HG03280 (cell line): ENCODE results near the gene ELFN2.

ENCODE experiments used
- ATAC-seq: cut with Tn5 transposase; IDR thresholded peaks from one replicate; pipeline ENCODE4 v1.9.1; 2021; ENCODE audit warnings: mild to moderate bottlenecking, moderate library complexity; ENCODE audit not compliant: unreplicated experiment

ELFN2 gene

GRCh38 chr22:37318364-37319109 lies 108.7 kb downstream of the ELFN2 start:
- ATAC-seq = no peak
